Testis (tissue), 3 donors: ENCODE data around the gene RNU6-9. TPM values are rescaled to one million over a fixed set of nuclear protein-coding genes. Genes with fewer than 3 reads are reported as not detected.

Experiments
- polyA plus RNA-seq: library from polyadenylated mRNA; stranded (reverse); fragments of 350-450 nt; fragmentation: Illumina TruSeq; extraction: RNeasy Lipid Tissue Mini Kit (QIAGEN cat#74804); gene quantifications from one replicate; pipeline ENCODE4 v1.2.3, GENCODE V29; 2014; ENCODE audit warnings: low read depth, low replicate concordance; ENCODE audit not compliant: insufficient read depth
- small RNA-seq, 2 donors: library from RNA; depleted of rRNA; stranded (forward); fragments of <200 nt; gene quantifications; one replicate each; pipeline ENCODE3, GENCODE V24; 2016
- total RNA-seq, 2 donors: library from RNA; depleted of rRNA; stranded (reverse); fragments of >200 nt; gene quantifications; one replicate each; pipeline ENCODE4 v1.2.3, GENCODE V29; 2016

The RNU6-9 gene
- total and polyA plus RNA-seq, 3 donors from 2014 or later: not detected

Small RNA genes lying within 50 kb of the gene (small RNA-seq; reads per million reads assigned to genes)
- gene RNU6-9: 0 reads per million in 2 donors

Other genes with a start within 250 kb of the RNU6-9 start
- 100 to 1,000 TPM; 148 to 158 TPM for gene RNF126, start 230.3 kb upstream of the RNU6-9 start, total RNA-seq
- gene RNF126, start 230.3 kb upstream of the RNU6-9 start, polyA plus RNA-seq: 107 TPM
- 100 to 1,000 TPM; 343 to 397 TPM for gene FSTL3, start 217.1 kb upstream of the RNU6-9 start, total RNA-seq
- gene FSTL3, start 217.1 kb upstream of the RNU6-9 start, polyA plus RNA-seq: 98.6 TPM
- gene PRSS57, start 198.0 kb upstream of the RNU6-9 start, total RNA-seq: not detected
- not detected for gene PRSS57, start 198.0 kb upstream of the RNU6-9 start, polyA plus RNA-seq
- gene PALM, start 184.5 kb upstream of the RNU6-9 start, total RNA-seq: 10 to 100 TPM; 35.5 to 47.8 TPM
- 46.4 TPM for gene PALM, start 184.5 kb upstream of the RNU6-9 start, polyA plus RNA-seq
- gene MISP, start 142.4 kb upstream of the RNU6-9 start, total RNA-seq: 1 to 10 TPM; 1.1 to 3.1 TPM
- gene MISP, start 142.4 kb upstream of the RNU6-9 start, polyA plus RNA-seq: 1.1 TPM
- 100 to 1,000 TPM; 168 to 196 TPM for gene PTBP1, start 96.0 kb upstream of the RNU6-9 start, total RNA-seq
- gene PTBP1, start 96.0 kb upstream of the RNU6-9 start, polyA plus RNA-seq: 116 TPM
- 10 to 100 TPM; 16.9 to 20.1 TPM for gene PLPPR3, start 71.5 kb upstream of the RNU6-9 start, total RNA-seq
- 2.7 TPM for gene PLPPR3, start 71.5 kb upstream of the RNU6-9 start, polyA plus RNA-seq
- gene AZU1, start 65.6 kb upstream of the RNU6-9 start, total RNA-seq: 1 to 10 TPM; 5.4 to 5.8 TPM
- 1.4 TPM for gene AZU1, start 65.6 kb upstream of the RNU6-9 start, polyA plus RNA-seq
- gene PRTN3, start 52.5 kb upstream of the RNU6-9 start, total RNA-seq: 1 to 10 TPM; 1.0 to 1.8 TPM
- not detected for gene PRTN3, start 52.5 kb upstream of the RNU6-9 start, polyA plus RNA-seq
- gene ELANE, start 41.2 kb upstream of the RNU6-9 start, total RNA-seq: under 1 TPM in 1 of 2 donors, not detected in 1; 0.74 TPM
- 0.50 TPM for gene ELANE, start 41.2 kb upstream of the RNU6-9 start, polyA plus RNA-seq
- 100 to 1,000 TPM in 1 of 2 donors, 10 to 100 TPM in 1; 83.1 to 185 TPM for gene CFD, start 33.8 kb upstream of the RNU6-9 start, total RNA-seq
- gene CFD, start 33.8 kb upstream of the RNU6-9 start, polyA plus RNA-seq: 84.3 TPM
- gene MED16, start 297 bp upstream of the RNU6-9 start, total RNA-seq: 100 to 1,000 TPM in 1 of 2 donors, 10 to 100 TPM in 1; 94.7 to 124 TPM
- gene MED16, start 297 bp upstream of the RNU6-9 start, polyA plus RNA-seq: 50.7 TPM
- gene R3HDM4, start 19.7 kb downstream of the RNU6-9 start, total RNA-seq: 10 to 100 TPM; 24.6 to 30.1 TPM
- 19.2 TPM for gene R3HDM4, start 19.7 kb downstream of the RNU6-9 start, polyA plus RNA-seq
- gene KISS1R, start 23.8 kb downstream of the RNU6-9 start, total RNA-seq: not detected
- gene KISS1R, start 23.8 kb downstream of the RNU6-9 start, polyA plus RNA-seq: not detected
- gene ARID3A, start 32.6 kb downstream of the RNU6-9 start, total RNA-seq: 10 to 100 TPM; 15.3 to 26.5 TPM
- 38.2 TPM for gene ARID3A, start 32.6 kb downstream of the RNU6-9 start, polyA plus RNA-seq
- 100 to 1,000 TPM in 1 of 2 donors, 10 to 100 TPM in 1; 70.9 to 108 TPM for gene WDR18, start 90.9 kb downstream of the RNU6-9 start, total RNA-seq
- 38.7 TPM for gene WDR18, start 90.9 kb downstream of the RNU6-9 start, polyA plus RNA-seq
- 1 to 10 TPM; 1.3 to 2.4 TPM for gene GRIN3B, start 106.9 kb downstream of the RNU6-9 start, total RNA-seq
- 1.1 TPM for gene GRIN3B, start 106.9 kb downstream of the RNU6-9 start, polyA plus RNA-seq
- 100 to 1,000 TPM; 339 to 405 TPM for gene TMEM259, start 127.6 kb downstream of the RNU6-9 start, total RNA-seq
- 164 TPM for gene TMEM259, start 127.6 kb downstream of the RNU6-9 start, polyA plus RNA-seq
- not detected for gene RNU6-2, start 128.0 kb downstream of the RNU6-9 start, total RNA-seq
- not detected for gene RNU6-2, start 128.0 kb downstream of the RNU6-9 start, polyA plus RNA-seq
- 10 to 100 TPM; 19.1 to 28.0 TPM for gene CNN2, start 133.1 kb downstream of the RNU6-9 start, total RNA-seq
- 36.4 TPM for gene CNN2, start 133.1 kb downstream of the RNU6-9 start, polyA plus RNA-seq
- 10 to 100 TPM; 12.1 to 14.6 TPM for gene ABCA7, start 146.6 kb downstream of the RNU6-9 start, total RNA-seq
- gene ABCA7, start 146.6 kb downstream of the RNU6-9 start, polyA plus RNA-seq: 7.3 TPM
- gene ARHGAP45, start 173.7 kb downstream of the RNU6-9 start, total RNA-seq: 10 to 100 TPM; 20.7 to 31.7 TPM
- gene ARHGAP45, start 173.7 kb downstream of the RNU6-9 start, polyA plus RNA-seq: 14.1 TPM
- gene POLR2E, start 201.9 kb downstream of the RNU6-9 start, total RNA-seq: 100 to 1,000 TPM in 1 of 2 donors, 10 to 100 TPM in 1; 96.5 to 143 TPM
- gene POLR2E, start 201.9 kb downstream of the RNU6-9 start, polyA plus RNA-seq: 246 TPM
- gene GPX4, start 210.5 kb downstream of the RNU6-9 start, total RNA-seq: 1,000 to 10,000 TPM; 1,153 to 1,773 TPM
- 1,893 TPM for gene GPX4, start 210.5 kb downstream of the RNU6-9 start, polyA plus RNA-seq